ENCODE measurements around the gene PIK3R6. TPM values are rescaled to one million over a fixed set of nuclear protein-coding genes. Genes with fewer than 3 reads are reported as not detected.
"Not testable (repeated sequence)": the region's sequence is repeated elsewhere in the genome, so short reads cannot be mapped to it uniquely, and the experiment has no call there.

The PIK3R6 gene
- total RNA-seq, 2 donors from 2014 or later: 1.1 to 2.1 TPM

- intact Hi-C loops (cut with DNase I): no loop called here
- DNase-seq (ENCODE audit: low spot score): no peak
These were observed 8.3 kb downstream of the PIK3R6 start for GRCh38 chr17:8859027-8859803.

DNA sequence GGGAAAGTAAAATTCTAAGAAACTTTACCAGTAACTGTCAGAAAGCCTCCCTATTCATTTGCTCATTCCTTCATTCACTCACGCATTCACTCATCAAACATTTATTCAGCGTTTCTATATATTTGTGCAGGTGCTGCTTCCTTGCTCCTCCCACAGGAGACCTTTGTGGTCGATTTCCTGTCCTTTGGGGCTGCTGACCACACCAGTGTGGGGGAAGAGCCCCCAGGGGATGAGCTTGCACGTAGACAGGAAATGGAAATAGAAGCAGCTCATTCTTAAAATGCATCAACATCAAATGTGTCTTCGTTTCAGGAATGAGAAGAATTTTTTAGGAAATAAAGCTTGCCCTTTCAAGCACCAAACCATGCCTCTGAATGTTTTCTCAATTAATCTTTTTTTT lies 9.6 kb downstream of the PIK3R6 start:
- intact Hi-C loops (cut with DNase I): no loop called here

DNA sequence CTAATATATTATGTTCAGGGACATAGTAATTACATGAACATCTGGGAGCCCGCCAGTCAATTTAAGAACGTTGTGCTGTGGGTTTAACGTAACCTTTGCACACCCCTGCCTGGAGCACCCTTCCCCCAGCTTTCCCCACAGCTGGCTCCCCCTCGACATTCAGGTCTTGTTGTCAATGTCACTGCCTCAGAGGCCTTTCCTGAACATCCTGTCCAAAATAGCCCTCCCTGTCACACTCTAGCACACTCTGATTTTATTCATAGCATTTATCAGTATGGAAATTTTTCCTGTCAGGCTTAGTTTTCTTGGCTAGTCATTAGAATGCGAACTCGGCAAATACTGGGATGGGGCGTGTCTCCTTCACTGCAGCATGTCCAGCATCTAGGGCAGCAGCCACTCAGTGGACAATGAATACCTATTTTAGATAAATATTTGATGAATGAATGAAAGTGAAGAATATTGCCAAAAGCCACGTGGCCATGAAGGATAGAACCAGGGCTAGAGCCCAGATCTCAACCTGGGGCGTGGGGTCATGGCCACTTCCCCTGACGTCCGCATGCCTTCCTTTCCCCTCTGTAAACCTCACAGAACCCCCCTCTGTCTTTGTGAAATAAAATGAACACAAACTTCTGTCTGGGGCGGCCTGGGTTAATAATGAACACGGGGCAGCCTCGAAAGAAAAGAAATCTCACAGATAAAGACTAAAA lies 10.5 kb downstream of the PIK3R6 start:
- DNase-seq (ENCODE audit: low spot score): no peak
- intact Hi-C loops (cut with DNase I): no loop called here

More for the DNA sequence above, 9.6 kb downstream of the PIK3R6 start:
- no peak for DNase-seq (ENCODE audit: low spot score)

DNA sequence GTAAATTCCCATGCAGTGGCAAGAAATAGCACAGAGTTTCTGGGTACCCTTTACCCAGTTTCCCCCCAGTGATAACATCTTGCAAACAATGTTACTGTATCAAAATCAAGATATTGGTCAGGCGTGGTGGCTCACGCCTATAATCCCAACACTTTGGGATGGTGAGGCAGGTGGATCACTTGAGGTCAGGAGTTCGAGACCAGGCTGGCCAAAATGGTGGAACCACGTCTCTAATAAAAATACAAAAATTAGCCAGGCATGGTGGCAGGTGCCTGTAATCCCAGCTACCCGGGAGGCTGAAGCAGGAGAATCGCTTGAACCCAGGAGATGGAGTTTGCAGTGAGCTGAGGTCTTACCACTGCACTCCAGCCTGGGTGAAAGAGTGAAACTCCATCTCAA lies 11.3 kb downstream of the PIK3R6 start:
- DNase-seq (ENCODE audit: low spot score); intact Hi-C loops (cut with DNase I): not testable (repeated sequence)

- intact Hi-C loops (cut with DNase I): no loop called here
- no peak for DNase-seq (ENCODE audit: low spot score)
These were observed 11.8 kb downstream of the PIK3R6 start for GRCh38 chr17:8855477-8856204.

DNA sequence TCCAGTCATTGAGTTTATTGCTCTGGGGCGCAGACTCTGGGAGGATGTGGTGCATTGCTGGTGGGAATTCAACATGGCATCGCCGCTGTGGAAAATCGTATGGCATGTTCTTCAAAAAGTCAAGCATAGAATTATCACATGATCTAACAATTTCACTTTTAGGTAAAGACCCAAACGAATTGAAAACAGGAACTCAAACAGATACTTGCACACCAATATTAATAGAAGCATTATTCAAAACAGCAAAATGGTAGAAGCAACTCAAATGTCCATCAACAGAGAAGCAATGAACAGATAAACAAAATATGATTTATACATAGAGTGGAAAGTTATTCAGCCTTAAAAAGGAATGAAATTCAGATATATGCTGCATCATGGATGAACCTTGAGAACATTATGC lies 15.9 kb downstream of the PIK3R6 start:
- DNase-seq (ENCODE audit: low spot score): no peak
- intact Hi-C loops (cut with DNase I): no loop called here

GRCh38 chr17:8849311-8850041 lies 18.0 kb downstream of the PIK3R6 start:
- intact Hi-C loops (cut with DNase I): no loop called here
- no peak for DNase-seq (ENCODE audit: low spot score)

DNA sequence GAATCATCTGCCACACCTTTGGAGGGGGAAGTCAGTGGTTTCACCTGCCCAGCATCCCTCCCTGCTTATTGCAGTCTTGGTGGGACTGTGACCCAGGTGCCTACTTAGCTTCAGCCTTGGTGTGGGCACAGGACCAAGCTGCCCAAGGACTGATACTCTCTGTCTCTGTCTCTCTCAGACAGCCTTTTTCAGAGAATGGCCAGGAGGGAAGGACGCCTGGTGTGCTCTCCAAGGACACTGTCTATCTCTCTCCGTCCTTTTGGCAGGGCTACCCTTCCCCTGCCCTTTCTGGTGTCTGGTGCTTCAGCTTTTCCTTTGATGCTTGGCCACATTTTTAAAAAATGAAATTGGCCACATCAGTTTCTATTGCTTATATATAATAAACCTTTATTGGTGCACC lies 19.6 kb downstream of the PIK3R6 start:
- intact Hi-C loops (cut with DNase I): no loop called here
- no peak for DNase-seq (ENCODE audit: low spot score)

DNA sequence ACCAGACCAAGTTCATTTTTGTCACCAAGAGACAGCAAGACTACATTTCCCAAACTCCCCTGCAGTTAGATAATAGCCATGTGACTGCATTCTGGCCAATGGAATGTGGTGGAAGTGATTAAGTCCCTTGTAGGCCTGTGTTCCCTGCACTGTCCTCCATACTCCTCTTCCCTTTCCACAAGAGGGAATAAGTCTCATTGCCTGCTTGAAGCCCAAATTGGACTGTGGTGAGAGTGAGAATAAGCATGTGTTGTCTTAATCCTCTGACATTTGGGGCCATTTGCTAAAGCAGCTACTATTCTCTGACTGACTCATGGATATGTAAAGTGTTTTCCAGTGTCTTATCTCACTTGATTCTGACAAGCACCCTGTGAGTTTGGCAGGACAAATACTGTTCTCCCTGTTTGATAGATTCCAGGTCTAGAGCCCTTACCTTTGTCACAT lies 20.7 kb downstream of the PIK3R6 start:
- DNase-seq (ENCODE audit: low spot score): no peak
- intact Hi-C loops (cut with DNase I): no loop called here

GRCh38 chr17:8844229-8845218 lies 22.9 kb downstream of the PIK3R6 start:
- no peak for DNase-seq (ENCODE audit: low spot score)
- intact Hi-C loops (cut with DNase I): no loop called here

GRCh38 chr17:8843344-8843743 lies 24.1 kb downstream of the PIK3R6 start:
- DNase-seq (ENCODE audit: low spot score): no peak
- intact Hi-C loops (cut with DNase I): no loop called here

DNA sequence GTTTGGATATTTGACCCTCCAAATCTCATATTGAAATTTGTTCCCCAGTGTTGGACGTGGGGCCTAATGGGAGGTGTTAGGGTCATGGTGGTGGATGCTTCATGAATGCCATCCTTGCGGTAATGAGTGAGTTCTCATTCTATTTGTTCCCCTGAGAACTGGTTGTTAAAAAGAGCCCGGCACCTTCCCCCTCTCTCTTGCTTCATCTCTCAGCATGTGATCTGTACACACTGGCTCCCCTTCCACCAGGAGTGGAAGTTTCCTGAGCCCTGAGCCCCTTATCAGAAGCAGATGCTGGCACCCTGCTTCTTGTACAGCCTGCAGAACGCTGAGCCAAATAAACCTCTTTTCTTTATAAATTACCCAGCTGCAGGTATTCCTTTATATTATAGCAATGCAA lies 25.6 kb downstream of the PIK3R6 start:
- no peak for DNase-seq (ENCODE audit: low spot score)
- intact Hi-C loops (cut with DNase I): no loop called here

GRCh38 chr17:8839410-8839935 lies 28.0 kb downstream of the PIK3R6 start:
- intact Hi-C loops (cut with DNase I): no loop called here
- DNase-seq (ENCODE audit: low spot score): no peak

- intact Hi-C loops (cut with DNase I): no loop called here
These were observed 28.9 kb downstream of the PIK3R6 start for GRCh38 chr17:8838551-8839095.

DNA sequence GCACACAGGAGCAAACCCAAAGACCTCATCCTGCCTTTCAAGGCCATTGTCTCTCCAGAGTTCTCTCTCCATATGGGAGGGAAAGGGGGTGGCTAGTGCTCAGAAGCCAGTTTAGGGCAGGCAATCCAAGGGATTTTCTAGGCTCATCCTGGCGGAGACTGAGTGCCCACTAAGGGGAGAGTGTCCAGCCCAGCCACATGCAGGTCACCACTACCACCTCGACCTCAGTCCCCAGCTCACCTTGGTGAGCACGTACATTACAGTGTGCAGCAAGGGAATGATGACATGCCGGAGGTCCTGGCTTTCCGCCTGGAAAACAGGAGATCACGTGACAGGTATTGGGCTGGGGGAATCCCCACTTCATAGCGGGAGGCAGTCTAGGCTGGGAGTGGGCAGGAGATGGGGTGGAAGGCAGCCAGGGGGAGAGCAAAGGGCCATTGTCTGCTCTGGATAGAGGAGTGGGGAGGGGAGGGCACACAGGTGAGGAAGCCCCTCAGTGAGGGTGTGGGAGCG lies 29.9 kb downstream of the PIK3R6 start:
- intact Hi-C loops (cut with DNase I): no loop called here
- no peak for DNase-seq (ENCODE audit: low spot score)

More at GRCh38 chr17:8838551-8839095, 28.9 kb downstream of the PIK3R6 start:
- no peak for DNase-seq (ENCODE audit: low spot score)

DNA sequence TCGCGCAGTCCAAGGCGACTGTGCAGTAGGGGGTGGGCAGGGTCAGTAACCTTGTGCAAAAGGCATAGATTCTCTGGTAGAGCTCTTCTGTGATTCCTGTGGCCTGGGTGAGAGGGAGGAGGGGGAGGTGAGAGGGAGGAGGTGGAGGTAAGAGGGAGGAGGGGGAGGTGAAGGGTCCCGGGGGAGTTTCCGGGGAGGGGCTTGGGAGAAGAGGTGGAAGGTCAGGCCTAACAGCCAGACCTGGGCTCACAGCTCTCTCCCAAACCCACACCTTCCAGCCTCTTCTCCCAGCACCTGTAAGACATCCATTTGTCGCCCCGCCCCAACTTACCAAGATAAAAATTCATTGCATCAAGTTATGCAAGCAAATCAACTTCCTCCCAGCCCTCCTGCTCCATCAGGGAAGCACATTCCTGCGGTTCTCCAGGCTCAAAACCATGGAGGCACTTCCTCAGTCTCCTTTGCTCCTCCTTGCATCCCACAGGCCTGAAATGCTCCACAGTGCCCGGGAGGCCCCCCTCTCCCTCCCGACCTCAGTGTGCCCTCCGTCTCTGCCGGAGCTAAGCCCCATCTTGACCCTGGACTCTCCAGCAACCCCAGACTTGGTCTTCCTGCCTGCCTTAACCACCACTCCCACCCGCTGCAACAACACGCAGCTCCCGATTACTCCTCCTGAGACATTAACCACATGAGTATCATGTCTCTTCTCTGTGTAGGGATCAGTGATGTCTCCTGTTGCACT lies 30.5 kb downstream of the PIK3R6 start:
- no peak for DNase-seq (ENCODE audit: low spot score)
- intact Hi-C loops (cut with DNase I): no loop called here
